Activated CD4-positive, alpha-beta T cell treated with anti-CD3 and anti-CD28 coated beads for 48 hours (primary cell): ENCODE data around the gene RPTOR.
A peak's percentile ranks its signal among the peaks of the same experiment; 100 is the strongest.
"Not testable (repeated sequence)": the region's sequence is repeated elsewhere in the genome, so short reads cannot be mapped to it uniquely, and the experiment has no call there.

Source experiments
- DNase-seq: peaks from one replicate; pipeline ENCODE4 v3.0.0-alpha.2; 2020

Gene RPTOR

DNA sequence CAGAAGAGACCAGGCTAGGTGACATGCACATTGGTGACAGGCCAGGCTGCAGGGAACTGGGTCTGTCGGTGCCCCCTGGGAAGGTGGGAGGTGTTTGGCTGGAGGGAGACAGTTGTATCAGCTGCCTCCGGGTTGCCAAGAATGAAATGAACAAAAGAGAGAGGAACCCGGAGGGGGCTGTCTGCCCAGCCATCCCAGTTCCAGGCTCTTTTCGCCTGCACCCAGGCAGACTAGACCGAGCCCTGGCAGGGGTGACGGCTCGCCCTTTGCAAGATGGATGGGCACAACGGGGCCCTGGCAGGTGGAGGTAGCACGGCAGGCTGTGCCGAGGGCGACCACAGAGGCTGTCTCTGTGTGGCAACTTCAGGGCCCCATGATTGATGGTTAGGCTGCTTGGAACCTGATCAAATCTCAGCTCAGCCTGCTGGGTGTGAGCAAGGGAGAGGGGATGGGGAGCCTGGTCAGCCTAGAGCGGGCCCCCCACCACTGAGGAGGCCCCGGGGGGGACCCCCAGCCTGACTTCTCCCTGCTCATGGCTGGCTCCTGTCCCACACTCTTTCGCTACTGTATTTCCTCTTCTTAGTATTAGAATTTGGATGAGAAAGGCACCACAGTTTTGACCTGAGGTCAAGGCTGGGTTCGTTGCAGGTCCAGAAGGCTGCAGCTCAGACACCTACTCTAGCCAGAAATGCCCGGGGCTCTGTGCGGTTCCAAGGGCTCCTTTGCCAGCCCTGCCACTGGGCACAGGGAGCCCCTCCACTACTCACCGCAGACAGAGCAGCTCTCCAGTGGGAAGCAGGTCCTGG lies 328.1 kb downstream of the RPTOR start:
- DNase-seq: no peak

DNA sequence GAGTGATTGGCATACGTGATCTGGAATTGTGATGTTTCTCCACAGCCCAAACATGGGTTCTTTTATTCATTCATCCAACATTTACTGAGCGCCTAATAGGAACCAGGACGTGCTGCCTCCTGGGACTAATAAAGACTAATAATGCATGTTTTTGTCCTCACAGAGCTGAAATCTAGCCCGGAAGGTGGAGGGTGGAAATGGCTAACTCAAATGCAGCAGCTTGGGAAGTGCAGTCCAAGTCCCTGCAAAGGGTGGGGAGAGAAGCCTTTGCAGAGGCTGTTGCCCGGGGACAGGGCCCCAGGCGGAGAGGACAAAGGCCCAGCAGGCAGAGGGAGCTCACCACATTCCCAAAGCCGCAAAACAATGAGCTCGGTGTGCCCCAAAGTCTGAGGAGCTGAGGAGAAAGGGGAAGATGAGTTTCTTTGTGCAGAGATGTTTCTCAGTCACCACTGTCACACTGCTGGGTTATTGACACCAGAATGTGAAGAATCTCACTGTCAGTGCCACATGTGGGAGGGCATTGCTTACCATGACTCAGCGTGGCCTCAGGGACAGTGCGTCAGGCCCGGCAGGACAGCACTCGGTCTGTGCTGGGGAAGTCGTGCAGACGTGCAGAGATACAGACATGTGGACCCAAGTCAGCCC lies 328.8 kb downstream of the RPTOR start:
- no peak for DNase-seq

DNA sequence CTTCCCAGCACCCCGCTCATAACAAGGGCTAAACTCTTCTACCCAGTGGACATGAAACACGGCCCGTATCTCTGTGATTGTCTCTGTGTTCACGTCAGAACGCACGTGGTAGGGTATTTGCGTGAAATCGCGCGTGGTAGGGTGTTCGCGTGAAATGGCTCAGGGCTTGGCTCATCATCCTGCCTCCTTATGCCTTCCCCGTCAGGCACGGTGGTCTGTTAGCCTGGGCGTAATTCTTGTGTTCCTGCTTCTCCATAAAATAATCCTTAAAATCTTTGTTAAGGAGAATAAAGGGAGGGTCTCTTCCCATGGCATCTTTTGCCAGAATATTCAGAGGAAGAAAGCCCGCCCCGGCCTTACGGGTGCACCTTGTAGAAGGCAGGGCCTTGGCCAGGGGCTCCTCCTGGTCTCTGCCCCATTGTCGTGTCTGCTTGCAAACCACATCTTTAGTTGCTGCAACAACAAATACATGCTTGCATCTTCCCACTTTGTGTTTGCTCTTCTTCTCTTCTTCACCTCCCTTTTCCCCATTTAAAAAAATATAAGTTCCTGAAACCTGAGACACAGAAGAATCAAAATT lies 330.3 kb downstream of the RPTOR start:
- no peak for DNase-seq

DNA sequence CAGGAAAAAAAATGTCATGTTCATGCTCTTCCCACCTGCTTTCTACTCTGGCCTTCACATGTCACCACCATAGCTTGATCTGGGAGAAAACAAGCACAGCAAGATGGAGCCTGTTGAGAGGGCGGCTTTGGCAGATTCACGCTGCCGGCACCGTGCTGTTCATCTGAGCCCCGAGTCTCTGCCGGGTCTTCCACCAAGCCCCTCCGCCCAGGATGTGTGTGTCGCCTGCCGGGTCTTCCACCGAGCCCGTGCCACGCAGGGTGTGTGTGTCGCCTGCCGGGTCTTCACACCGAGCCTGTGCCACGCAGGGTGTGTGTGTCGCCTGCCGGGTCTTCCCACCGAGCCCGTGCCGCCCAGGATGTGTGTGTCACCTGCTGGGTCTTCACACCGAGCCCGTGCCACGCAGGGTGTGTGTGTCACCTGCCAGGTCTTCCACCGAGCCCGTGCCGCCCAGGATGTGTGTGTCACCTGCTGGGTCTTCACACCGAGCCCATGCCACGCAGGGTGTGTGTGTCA lies 330.9 kb downstream of the RPTOR start:
- not testable (repeated sequence) for DNase-seq

DNA sequence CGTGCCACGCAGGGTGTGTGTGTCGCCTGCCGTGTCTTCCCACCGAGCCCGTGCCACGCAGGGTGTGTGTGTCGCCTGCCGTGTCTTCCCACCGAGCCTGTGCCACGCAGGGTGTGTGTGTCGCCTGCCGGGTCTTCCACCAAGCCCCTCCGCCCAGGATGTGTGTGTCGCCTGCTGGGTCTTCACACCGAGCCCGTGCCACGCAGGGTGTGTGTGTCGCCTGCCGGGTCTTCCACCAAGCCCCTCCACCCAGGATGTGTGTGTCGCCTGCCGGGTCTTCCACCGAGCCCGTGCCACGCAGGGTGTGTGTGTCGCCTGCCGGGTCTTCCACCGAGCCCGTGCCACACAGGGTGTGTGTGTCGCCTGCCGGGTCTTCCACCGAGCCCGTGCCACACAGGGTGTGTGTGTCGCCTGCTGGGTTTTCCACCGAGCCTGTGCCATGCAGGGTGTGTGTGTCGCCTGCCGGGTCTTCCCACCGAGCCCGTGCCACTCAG lies 331.9 kb downstream of the RPTOR start:
- not testable (repeated sequence) for DNase-seq

DNA sequence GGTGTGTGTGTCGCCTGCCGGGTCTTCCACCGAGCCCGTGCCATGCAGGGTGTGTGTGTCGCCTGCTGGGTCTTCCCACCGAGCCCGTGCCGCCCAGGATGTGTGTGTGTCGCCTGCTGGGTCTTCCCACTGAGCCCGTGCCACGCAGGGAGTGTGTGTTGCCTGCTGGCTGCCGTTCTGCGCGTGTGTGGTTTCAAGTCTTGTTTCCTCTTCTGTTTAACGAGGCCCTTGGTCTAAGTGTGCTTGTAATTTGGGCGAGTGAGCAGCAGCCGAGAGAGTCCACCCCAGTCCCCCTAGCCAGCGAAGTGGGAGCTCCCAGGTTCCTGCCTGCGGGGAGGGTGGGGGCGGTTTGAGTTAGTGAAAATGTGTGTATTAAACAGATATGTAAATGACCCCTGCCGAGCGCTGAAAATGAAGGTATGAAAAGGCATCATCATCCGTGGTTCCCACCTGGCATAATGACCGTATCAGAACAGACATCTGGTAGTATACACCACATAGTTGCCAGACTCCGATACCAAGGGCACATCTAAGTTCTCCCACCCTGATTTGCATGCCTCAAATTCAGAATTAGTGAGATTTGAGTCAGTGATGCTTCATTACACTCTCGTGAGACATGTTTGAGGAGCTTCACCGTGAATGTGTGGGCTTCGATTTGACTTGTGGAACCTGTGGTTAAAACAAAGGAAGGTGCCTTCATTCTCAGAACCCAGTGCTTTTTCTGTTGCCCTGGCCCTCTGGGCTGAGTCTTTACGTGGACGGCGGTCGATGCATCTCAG lies 332.5 kb downstream of the RPTOR start:
- peak; percentile 89 for DNase-seq

DNA sequence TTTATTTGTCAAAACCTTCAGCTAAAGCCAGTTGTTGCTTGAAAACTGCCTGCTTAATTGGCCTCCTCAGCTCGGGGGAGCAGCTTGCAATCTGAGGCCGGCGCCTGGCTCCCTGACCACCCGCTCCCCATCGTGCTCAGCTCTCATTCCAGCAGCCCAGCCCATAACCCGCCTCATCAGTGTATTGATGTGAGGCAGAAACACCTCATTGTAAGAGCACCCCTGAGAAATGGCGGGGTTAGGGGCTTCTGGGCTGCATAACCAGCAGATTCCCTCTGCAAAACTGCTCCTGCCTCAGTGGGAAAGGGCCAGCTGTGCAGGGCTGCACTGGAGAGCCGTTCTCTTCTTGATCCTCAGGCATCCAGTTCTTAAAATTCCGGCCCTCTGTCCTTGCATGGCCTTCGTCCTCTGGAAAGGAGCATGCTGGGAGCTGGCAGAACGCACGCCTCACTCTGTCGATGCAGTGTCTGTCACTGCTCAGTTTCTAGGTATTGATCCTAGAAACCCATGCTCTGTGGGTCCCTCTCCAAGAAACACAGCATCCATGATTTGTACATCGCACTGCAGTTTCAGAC lies 333.2 kb downstream of the RPTOR start:
- DNase-seq: no peak

DNA sequence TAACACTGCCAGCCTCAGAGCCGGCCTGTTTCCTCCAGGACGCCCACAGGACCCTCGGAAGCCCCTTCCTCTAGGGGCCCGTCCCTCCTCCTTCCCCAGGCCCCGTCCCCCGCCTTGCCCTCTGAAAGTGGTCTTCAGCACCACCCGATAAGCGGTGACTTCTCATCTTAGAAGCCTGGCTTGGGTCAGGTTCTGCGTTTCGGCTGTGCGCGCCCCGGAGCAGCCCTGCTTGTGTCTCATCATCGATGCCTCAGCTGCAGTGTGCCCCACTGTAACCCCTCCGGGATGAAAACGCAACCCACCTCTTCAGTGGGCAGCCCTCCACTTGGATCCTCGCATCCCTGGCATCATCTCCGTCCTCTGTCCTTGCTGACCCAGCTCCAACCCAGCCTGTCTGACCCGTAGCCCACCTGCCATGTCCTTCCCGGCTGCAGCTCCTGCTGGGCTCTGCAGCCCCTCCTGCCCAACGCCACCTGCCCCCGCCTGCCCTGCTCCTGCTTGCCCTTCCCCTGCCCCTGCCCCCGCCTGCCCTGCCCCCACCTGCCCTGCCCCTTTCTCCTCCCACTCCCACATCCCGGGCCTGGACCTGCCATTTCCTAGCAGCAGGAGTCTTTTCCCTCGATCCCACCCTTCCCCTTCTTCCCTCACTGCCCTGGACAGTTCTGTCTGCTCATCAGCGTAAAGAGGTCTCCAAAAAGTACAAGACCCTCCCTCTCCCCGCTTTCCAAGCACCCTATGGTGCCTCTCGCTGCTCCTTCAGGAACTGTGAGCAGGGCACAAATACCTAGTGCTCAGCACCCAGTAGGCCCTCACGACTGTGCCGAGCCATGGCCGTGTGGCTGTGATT lies 334.5 kb downstream of the RPTOR start:
- no peak for DNase-seq

DNA sequence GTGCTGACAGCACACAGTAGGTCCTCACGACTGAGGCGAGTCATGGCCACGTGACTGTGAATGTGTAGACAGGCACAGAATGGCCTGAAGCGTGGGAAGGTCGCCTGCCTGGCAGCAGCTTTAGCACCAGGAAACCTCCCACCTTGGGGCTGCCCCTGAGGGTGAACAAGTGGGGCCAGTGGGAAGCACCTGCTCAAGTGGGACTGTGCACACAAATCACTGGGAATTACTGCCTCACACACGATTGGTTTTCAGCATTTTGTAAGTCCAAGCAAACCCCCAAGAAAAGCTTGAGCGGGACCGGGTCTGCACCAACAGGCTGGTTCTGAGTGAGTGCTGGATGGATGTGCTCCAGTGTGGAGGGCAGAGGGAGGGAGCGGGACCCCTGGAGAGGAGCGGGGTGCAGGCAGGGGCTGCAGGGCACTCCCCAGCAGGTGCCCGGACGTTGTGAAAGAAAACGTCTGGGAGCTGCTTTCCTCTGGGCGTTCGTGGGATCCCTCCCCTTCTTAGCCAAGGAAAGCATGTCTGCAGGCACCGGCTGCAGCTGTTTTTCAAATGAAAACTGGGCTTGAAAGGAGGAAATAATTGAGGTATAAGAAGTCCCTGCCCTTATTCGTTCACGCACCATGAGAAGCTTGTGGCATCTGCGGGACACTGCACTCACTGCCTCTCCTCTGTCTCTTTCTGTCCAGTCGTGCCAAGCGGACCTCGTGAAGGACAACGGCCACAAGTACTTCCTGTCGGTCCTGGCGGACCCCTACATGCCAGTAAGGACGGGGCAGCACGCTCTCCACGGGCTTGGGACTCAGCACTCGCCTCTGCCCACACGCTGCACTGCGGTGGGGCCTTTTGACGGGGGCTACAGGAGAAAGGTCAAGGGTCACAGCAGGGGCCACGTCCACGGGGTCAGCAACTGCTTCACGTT lies 335.3 kb downstream of the RPTOR start:
- DNase-seq: peak; percentile 49

DNA sequence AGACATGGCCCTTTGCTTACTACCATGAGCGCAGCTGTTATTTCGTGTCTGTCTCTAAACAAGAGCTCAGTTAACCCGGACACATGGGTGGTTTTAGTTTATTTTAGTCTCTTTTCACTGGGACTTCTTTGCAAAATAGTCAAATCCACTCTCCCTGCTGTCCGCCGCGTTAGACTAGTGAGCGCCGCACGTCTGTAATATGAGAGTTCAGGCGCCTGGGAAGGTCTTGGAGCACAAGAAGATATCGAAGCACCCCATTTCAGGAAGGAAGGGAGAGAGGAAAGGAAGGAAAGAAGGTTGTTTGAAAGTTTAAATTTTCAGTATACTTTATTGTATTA lies 336.0 kb downstream of the RPTOR start:
- DNase-seq: no peak

DNA sequence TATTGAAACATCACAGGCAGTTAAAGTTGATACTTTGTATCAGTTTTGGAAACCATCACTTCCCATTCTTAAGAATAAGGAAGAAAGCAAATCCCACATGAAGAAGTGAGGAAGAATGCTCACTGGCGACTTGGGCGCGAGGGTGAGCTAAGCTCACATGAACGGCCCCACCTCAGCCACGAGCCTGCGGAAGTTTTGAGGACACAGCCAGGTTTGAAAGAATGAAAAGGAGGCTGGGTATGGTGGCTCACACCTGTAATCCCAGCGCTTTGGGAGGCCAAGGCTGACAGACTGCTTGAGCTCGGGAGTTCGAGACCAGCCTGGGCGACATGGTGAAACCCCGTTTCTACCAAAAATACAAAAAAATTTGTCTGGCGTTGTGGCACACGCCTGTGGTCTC lies 336.7 kb downstream of the RPTOR start:
- DNase-seq: no peak

DNA sequence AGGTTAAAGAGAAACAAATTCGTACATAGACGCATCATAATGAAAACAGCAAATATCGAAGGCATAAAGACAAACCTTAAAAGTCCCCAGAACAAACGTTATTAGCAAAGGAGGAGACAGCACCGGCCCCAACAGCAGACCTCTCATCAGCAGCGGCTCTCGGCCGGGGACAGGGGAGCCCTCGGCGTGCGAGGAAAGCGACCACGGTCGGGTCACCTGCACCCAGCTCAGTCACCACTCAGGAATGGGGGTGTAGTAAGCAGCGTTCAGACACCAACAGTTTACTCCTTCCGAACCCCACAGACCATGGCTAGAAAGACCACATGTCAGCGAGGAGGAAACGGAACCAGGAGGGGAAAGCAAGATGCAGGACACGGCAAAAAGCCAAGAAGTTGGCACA lies 337.7 kb downstream of the RPTOR start:
- no peak for DNase-seq

DNA sequence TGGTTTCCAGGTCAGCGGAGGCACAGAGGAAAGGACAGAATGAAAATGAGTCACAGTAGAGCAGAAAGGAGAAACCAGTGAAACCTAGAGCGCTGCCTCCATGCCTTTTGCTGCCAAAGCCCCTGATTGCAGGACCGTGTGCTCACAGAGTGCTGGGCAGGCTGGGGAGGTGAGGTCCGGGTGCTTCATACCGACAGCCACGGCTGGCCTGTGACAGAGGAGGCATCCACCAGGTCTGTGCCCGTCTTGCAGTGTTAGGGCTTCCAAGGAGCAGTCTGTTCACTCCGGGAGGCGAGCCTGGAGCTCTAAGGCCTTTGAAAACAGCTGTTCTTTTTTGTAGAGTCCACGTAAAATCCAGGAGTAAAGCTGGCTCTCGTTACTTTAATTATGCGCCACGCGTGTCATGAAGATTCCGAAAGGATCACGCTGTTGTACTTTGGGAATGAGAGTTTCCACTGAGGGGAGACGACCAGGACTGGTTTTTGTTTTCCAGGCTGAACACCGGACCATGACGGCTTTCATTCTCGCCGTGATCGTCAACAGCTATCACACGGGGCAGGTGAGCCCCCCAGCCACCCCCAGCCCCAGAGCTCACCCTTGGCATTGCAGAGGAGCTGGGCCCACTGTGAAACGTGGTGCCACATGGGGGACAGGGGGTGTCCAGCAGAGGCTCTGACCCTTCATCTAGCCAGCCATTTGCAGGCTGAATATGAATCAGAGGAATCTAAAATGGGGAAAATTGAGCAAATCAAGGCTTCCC lies 338.5 kb downstream of the RPTOR start:
- DNase-seq: no peak

DNA sequence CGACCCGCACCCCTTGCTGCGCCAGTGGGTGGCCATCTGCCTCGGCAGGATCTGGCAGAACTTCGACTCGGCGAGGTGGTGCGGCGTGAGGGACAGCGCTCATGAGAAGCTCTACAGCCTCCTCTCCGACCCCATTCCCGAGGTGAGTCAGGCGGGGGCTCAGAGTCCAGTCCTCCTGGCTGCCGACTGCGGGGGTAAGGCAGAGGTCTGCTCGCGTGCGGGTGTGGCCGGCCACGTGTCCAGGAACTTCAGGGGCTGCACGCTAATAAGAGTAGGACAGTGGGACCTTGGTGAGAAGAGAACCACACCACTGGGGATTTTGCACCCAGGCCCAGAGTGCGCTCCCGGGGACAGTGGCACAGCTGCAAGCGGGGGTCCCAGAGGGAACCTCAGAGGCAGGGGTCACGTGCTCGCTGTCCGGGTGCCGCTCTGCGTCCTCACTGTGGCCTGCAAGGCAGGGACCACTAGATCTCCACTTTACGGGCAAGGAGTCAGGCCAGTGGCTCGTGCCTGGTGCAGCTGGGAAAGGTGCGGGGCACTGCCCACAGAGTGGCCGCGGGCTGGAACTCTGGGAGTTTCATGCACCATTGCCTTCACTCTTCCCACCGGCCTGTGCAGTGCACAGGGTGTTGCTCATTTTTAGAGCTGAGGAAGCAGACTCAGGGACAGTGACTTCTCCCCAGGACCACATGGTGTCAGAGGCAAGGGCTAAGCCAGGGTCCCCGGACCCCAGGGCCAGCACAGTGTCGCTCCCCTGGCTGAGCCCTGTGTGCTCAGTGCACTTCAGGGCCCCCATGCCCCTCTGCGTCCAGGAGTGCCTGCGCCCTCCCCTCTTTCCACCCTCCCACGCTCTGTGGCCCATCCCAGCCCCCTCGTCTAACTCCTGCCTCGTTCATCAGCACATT lies 339.4 kb downstream of the RPTOR start:
- no peak for DNase-seq

DNA sequence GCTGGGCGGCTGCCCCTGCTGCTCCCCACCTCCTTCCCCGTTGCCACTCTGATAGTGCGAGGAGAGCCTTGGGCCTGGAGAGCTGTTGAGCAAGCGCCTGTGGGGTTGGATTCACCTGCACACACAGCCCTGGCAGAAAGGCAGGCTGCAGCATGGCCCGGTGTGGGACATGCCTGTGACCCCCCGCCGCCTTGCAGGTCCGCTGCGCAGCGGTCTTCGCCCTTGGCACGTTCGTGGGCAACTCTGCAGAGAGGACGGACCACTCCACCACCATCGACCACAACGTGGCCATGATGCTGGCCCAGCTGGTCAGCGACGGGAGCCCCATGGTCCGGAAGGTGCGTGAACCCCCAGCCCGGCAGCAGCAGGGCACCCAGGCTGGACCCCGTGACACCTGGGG lies 340.2 kb downstream of the RPTOR start:
- no peak for DNase-seq

DNA sequence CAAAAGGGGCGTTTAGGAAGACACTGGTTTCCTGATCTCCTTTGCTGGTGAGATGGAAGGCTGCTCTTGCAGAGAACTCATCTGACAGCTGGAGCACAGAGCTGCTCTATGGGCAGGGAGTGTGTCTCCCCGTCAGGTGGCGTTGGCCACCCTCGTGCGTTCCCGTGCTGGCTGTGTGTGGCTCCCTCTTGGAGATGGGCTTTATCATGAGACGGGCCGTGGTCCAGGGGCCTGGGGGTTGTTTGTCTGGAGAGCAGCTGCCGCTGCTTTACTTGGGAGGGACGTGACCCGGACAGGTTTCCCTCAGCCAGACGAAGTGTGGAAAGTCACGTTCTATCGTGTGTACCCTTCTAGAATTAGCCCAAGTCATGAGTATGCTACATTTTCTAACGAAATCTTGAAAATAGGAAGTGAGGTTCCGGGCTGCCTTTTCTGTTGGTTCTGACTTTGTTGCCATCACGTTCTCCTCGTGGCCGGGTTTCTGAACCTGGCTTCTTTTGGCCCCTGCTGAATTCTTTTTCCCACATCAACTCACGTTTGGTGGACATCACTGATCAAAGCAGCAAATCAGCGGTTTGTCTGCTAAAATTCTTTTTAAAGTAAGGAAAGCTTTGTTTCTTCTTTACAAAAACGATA lies 341.4 kb downstream of the RPTOR start:
- DNase-seq: no peak

DNA sequence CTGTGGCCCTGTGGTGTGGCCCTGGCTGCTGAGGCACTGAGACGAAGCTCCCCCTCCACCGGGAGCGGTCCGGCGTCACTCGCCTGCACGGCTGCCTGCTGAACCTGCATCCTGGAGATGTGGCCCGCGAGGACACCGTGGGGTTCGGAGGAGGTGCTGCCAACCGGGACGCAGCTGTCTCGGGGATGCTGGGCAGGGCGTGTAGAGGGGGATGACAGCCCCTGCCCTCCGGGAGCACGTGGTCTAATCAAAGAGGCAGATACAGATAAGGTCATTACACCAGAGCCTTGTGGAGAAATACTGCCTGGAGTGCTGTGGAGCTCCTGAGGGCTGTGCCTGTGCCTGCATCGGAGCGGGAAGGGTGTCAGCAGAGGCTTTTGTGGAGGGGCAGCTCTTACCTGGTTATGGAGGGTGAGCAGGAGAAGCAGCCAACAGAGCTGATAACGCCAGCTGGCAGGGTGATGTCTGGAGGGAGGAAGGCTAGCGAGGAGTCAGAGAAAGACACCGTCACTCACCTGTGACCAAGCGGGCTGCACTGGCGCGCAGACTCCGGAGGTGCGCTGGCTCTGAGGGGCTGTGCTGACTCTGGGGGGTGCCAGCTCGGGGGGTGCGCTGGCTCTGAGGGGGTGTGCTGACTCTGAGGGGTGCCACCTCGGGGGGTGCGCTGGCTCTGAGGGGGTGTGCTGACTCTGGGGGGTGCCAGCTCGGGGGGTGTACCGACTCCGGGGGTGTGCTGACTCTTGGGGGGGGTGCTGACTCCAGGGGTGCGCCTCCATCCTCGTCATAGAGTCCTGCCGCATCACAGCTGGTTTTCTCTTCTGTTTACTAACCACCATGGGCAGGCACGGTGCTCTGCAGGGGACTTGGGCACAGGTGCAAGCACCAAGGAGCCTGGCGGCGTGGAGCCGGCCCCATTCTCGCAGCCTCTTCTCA lies 342.3 kb downstream of the RPTOR start:
- no peak for DNase-seq
